H1 (cell line): ENCODE measurements around the gene PRKCI. TPM values are rescaled to one million over a fixed set of nuclear protein-coding genes. Genes with fewer than 3 reads are reported as not detected.
A peak's percentile ranks its signal among the peaks of the same experiment; 100 is the strongest.

ENCODE experiments used
- CTCF ChIA-PET: fragments of 300-600 bp; sonication (Branson Sonifier 250); formaldehyde crosslinking; loops from one replicate; lab custom pipeline; 2021; ENCODE audit not compliant: partially characterized antibody; lab: Charles Lee
- POLR2A ChIA-PET: fragments of 300-600 bp; sonication (Branson Sonifier 250); formaldehyde crosslinking; loops from one replicate; lab custom pipeline; 2021; ENCODE audit warnings: inconsistent platforms; ENCODE audit not compliant: partially characterized antibody; lab: Charles Lee
- DNase-seq, 2 experiments: peaks; one replicate each; pipeline versions ENCODE4 v3.0.0 to v3.0.0-alpha.2; 2010 to 2022; ENCODE audit warnings: low spot score in 2 of 2, low read depth in 1 of 2, mixed read lengths in 1 of 2
- FAIRE-seq: peaks from 2 replicates; lab custom pipeline; 2011; peaks lifted over from hg19 to GRCh38; lab: Jason Lieb, UNC
- H2AFZ ChIP-seq: 2 replicates; pipeline ENCODE4 v1.8.1; 2012; ENCODE audit warnings: low read length, inconsistent platforms
- H2AK5ac ChIP-seq: 2 replicates; pipeline ENCODE4 v1.6.1; 2013; ENCODE audit warnings: low read depth, low read length
- H2BK120ac ChIP-seq: replicated peaks from 2 replicates; pipeline ENCODE3; 2013; ENCODE audit warnings: low read depth, low read length, inconsistent platforms
- H2BK12ac ChIP-seq: 2 replicates; pipeline ENCODE4 v1.6.1; 2013; ENCODE audit warnings: low read depth, low read length
- H2BK15ac ChIP-seq: 2 replicates; pipeline ENCODE4 v1.6.1; 2013; ENCODE audit warnings: low read length
- H2BK20ac ChIP-seq: 2 replicates; pipeline ENCODE4 v1.6.1; 2013; ENCODE audit warnings: low read length
- H2BK5ac ChIP-seq: 2 replicates; pipeline ENCODE4 v1.6.1; 2013; ENCODE audit warnings: low read depth, low read length
- H3K14ac ChIP-seq: 2 replicates; pipeline ENCODE4 v1.6.1; 2013; ENCODE audit warnings: inconsistent platforms; ENCODE audit not compliant: insufficient read length
- H3K18ac ChIP-seq: 2 replicates; pipeline ENCODE4 v1.6.1; 2013; ENCODE audit warnings: low read length; ENCODE audit errors: extremely low read depth
- H3K23ac ChIP-seq: 2 replicates; pipeline ENCODE4 v1.6.1; 2013; ENCODE audit warnings: inconsistent platforms; ENCODE audit not compliant: insufficient read length
- H3K23me2 ChIP-seq: 2 replicates; pipeline ENCODE4 v1.6.1; 2013; ENCODE audit warnings: low read depth, low read length
- H3K27ac ChIP-seq: 2 replicates; pipeline ENCODE4 v1.6.1; 2011; ENCODE audit warnings: low read depth, low read length, inconsistent platforms
- H3K27me3 ChIP-seq, 4 experiments: replicated peaks in 1 of 4; 1 replicate in 1 of 4; 2 replicates in 3 of 4; pipeline versions ENCODE4 v1.6.1 to v1.8.1; 2011 to 2013; ENCODE audit warnings: low read length in 3 of 4, mild to moderate bottlenecking in 3 of 4, inconsistent platforms in 2 of 4, mixed read lengths in 2 of 4, moderate library complexity in 1 of 4; ENCODE audit not compliant: control insufficient read depth in 3 of 4, insufficient read depth in 3 of 4; ENCODE audit errors: extremely low read depth in 1 of 4
- H3K36me3 ChIP-seq, 4 experiments: 2 replicates each; pipeline versions ENCODE4 v1.6.1 to v1.8.1; 2011 to 2013; ENCODE audit warnings: mild to moderate bottlenecking in 4 of 4, low read length in 3 of 4, moderate library complexity in 2 of 4, control low read depth in 1 of 4, inconsistent platforms in 1 of 4; ENCODE audit not compliant: insufficient read depth in 4 of 4, control insufficient read depth in 2 of 4
- H3K4ac ChIP-seq: replicated peaks from 2 replicates; pipeline ENCODE3; 2013; ENCODE audit warnings: low read length, low read depth, mixed read lengths, inconsistent platforms; ENCODE audit not compliant: insufficient read length
- H3K4me1 ChIP-seq, 4 experiments: replicated peaks in 1 of 4; 1 replicate in 1 of 4; 2 replicates in 3 of 4; pipeline versions ENCODE4 v1.6.1 to v1.8.1; 2011 to 2013; ENCODE audit warnings: low read length in 3 of 4, inconsistent platforms in 2 of 4, mixed read lengths in 1 of 4; ENCODE audit not compliant: insufficient read depth in 4 of 4, control insufficient read depth in 3 of 4
- H3K4me2 ChIP-seq, 2 experiments: 2 replicates each; pipeline versions ENCODE4 v1.6.1 to v1.8.1; 2011 to 2013; ENCODE audit warnings: low read depth in 2 of 2, low read length in 2 of 2, control low read depth in 1 of 2, inconsistent platforms in 1 of 2, mild to moderate bottlenecking in 1 of 2; ENCODE audit not compliant: insufficient read depth in 1 of 2
- H3K4me3 ChIP-seq, 4 experiments: fragments of 200-600, 300-600 bp in 1 of 4; sonication (generic), shearing (Covaris generic), sonication (Bioruptor Twin) in 1 of 4; 2 replicates each; pipeline versions ENCODE4 v1.5.1 to v1.8.1; 2011 to 2016; ENCODE audit warnings: low read length in 4 of 4, low read depth in 3 of 4, control low read depth in 2 of 4, inconsistent platforms in 2 of 4, mild to moderate bottlenecking in 2 of 4, mixed read lengths in 1 of 4, moderate library complexity in 1 of 4; ENCODE audit not compliant: insufficient read depth in 2 of 4; ENCODE audit errors: extremely low read depth in 1 of 4
- H3K56ac ChIP-seq: replicated peaks from 2 replicates; pipeline ENCODE3; 2013; ENCODE audit warnings: low read depth, mild to moderate bottlenecking, mixed read lengths, low read length, inconsistent platforms; ENCODE audit not compliant: insufficient read length
- H3K79me1 ChIP-seq: 2 replicates; pipeline ENCODE4 v1.6.1; 2013; ENCODE audit warnings: low read depth, low read length, control low read depth
- H3K79me2 ChIP-seq, 2 experiments: 2 replicates each; pipeline versions ENCODE4 v1.6.1 to v1.8.1; 2012 to 2013; ENCODE audit warnings: low read length in 2 of 2, mild to moderate bottlenecking in 2 of 2, inconsistent platforms in 1 of 2; ENCODE audit not compliant: insufficient read depth in 2 of 2, control insufficient read depth in 1 of 2
- H3K9ac ChIP-seq, 4 experiments: replicated peaks in 1 of 4; 1 replicate in 1 of 4; 2 replicates in 3 of 4; pipeline versions ENCODE4 v1.6.1 to v1.8.1; 2011 to 2013; ENCODE audit warnings: low read depth in 3 of 4, low read length in 3 of 4, control low read depth in 2 of 4, mild to moderate bottlenecking in 2 of 4, moderate library complexity in 2 of 4, inconsistent platforms in 1 of 4; ENCODE audit errors: extremely low read depth in 1 of 4
- H3K9me3 ChIP-seq, 2 experiments: 2 replicates each; pipeline versions ENCODE4 v1.6.1 to v1.8.1; 2012 to 2013; ENCODE audit warnings: mild to moderate bottlenecking in 2 of 2, moderate library complexity in 2 of 2, control low read depth in 1 of 2, inconsistent platforms in 1 of 2, low read depth in 1 of 2, low read length in 1 of 2, mixed read lengths in 1 of 2; ENCODE audit not compliant: insufficient read depth in 2 of 2
- H4K20me1 ChIP-seq, 2 experiments: replicated peaks in 1 of 2; 2 replicates each; pipeline versions ENCODE3 to v1.8.1; 2011 to 2013; ENCODE audit warnings: inconsistent platforms in 2 of 2, low read length in 2 of 2, mild to moderate bottlenecking in 1 of 2; ENCODE audit not compliant: insufficient read depth in 2 of 2, control insufficient read depth in 1 of 2
- H4K5ac ChIP-seq: 2 replicates; pipeline ENCODE4 v1.6.1; 2013; ENCODE audit warnings: low read length, low read depth, mixed read lengths, inconsistent platforms; ENCODE audit not compliant: insufficient read length
- H4K8ac ChIP-seq: 2 replicates; pipeline ENCODE4 v1.8.0; 2013; ENCODE audit warnings: mild to moderate bottlenecking, moderate library complexity, low read length, inconsistent platforms; ENCODE audit not compliant: insufficient read depth; ENCODE audit errors: extremely low read depth
- H4K91ac ChIP-seq: replicated peaks from 2 replicates; pipeline ENCODE3; 2013; ENCODE audit warnings: low read length, mixed read lengths, inconsistent platforms; ENCODE audit not compliant: insufficient read length
- CTBP2 ChIP-seq: IDR thresholded peaks from 2 replicates; pipeline ENCODE4 v1.7.0; 2011; ENCODE audit warnings: borderline replicate concordance, mild to moderate bottlenecking, moderate library complexity, mixed read lengths, low read length; ENCODE audit not compliant: insufficient read depth, insufficient read length
- MAFK ChIP-seq: IDR thresholded peaks from 2 replicates; pipeline ENCODE4 v1.6.1; 2012; ENCODE audit warnings: low read depth, mild to moderate bottlenecking, improper control_type of control experiment, low read length
- WGBS, 2 experiments: shearing (Covaris generic) in 1 of 2; methylation state at CpG; one replicate each; pipeline versions ENCODE4 v1.1.6 to v1.1.7; 2013 to 2015; ENCODE audit warnings: low lambda C conversion rate in 2 of 2, mixed read lengths in 2 of 2, inconsistent platforms in 1 of 2, low coverage in 1 of 2, missing lambda C conversion rate in 1 of 2; ENCODE audit not compliant: insufficient replicate concordance in 2 of 2, insufficient coverage in 1 of 2, insufficient read length in 1 of 2; ENCODE audit errors: extremely low coverage in 1 of 2, missing lambda C conversion rate in 1 of 2; 5-methylcytosine and 5-hydroxymethylcytosine counted together
- polyA plus RNA-seq, 7 experiments: library from polyadenylated mRNA; depleted of rRNA in 3 of 7; stranded (reverse) in 5 of 7; unstranded in 2 of 7; fragments of >200 nt in 5 of 7; fragments of 200-250 nt in 2 of 7; gene quantifications; 1 replicate in 5 of 7; 2 replicates in 1 of 7; 4 replicates in 1 of 7; pipeline versions ENCODE4 v1.2.1 to v1.2.3, GENCODE V29; 2011 to 2013; ENCODE audit warnings: missing spikeins in 2 of 7, mixed read lengths in 2 of 7
- total RNA-seq: library from RNA; stranded (reverse); fragmentation: NEBNext Ultra II Directional; extraction: Animal tissue kit (Norgen Biotek cat#: 25700); gene quantifications from 2 replicates; pipeline ENCODE4 v1.2.1, GENCODE V29; 2021

The PRKCI gene
- total and polyA plus RNA-seq, 2 of the 8 experiments (the other 6 are each of a cell fraction or from before 2014, with no cell fraction given), result 24.3 to 100.0 TPM

DNA sequence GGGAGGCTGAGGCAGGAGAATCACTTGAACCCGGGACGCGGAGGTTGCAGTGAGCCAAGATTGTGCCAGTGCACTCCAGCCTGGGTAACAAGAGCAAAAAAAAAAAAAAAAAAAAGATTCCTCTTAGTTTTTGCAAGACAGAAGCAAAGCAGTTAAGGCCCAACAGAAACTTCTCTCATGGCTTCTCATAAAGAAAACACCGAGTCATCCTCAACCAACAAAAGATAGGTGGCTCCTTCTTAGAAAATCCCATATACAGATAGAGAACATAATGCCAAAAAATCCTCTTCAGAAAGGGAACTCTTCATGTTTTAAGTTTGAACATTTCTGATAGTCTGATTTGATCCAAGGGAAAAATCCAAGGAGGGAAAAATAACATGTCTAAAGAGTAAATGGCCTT, 122.7 kb downstream of the PRKCI start:
- Histone ChIP-seq H2AFZ (0 out of 2 replicates have a peak overlapping the region, but pooled peaks have one; percentile 69), H2BK120ac (no peak overlapping the region), H3K9ac (no peak overlapping the region), H3K23ac (no peak overlapping the region), H3K4ac (no peak overlapping the region), H3K36me3 (no peaks in the 10 kb centered on the region; a peak in 1 of 8 replicates), H3K56ac (no peak overlapping the region), H2BK5ac (no peak overlapping the region), H3K27me3 (no peaks in the 10 kb centered on the region), H3K79me1 (no peaks in the 10 kb centered on the region), H4K91ac (no peak overlapping the region), H2BK15ac (no peak overlapping the region), H3K4me2 (no peak overlapping the region), H3K4me3 (no peak overlapping the region), H2AK5ac (no peak overlapping the region), H3K4me1 (peaks cover 0 to 4% (median 0%) of the 10 kb centered on the region in 4 experiments; a peak in 1 of 7 replicates), H3K18ac (no peak overlapping the region; the same call in 1 of the 2 replicates), H3K23me2 (no peaks in the 10 kb centered on the region), H4K5ac (no peak overlapping the region), H3K14ac (no peak overlapping the region), H3K79me2 (no peaks in the 10 kb centered on the region), H3K9me3 (0 out of 4 replicates have a peak, but pooled peaks cover 0 to 1% of the 10 kb centered on the region in 2 experiments), H4K8ac (no peak overlapping the region), H2BK20ac (no peak overlapping the region), H3K27ac (no peak overlapping the region), H4K20me1 (no peaks in the 10 kb centered on the region), H2BK12ac (no peak overlapping the region)
- 98% methylated on average over 4 of the region's 4 CpGs; no CpG with 5 or more reads in 1 of the 2 experiments for WGBS, 2 experiments
- ChIA-PET POLR2A (interaction anchor here (1.2 kb wide), 1 partner anchor 13 kb away, joined by 3 read pairs; the partner anchor contains the start of gene SKIL), CTCF (interaction anchor here (0.7 kb wide), 1 partner anchor 464 kb away, joined by 4 read pairs; no protein-coding TSS in a partner anchor)
- DNase-seq (no peak), FAIRE-seq (no peak)
- peak; percentile 39 for TF ChIP-seq MAFK
- no peak for TF ChIP-seq CTBP2
